H9 (cell line): ENCODE measurements around the gene NCS1. TPM values are rescaled to one million over a fixed set of nuclear protein-coding genes. Genes with fewer than 3 reads are reported as not detected.

Experiments used
- DNase-seq: peaks from one replicate; pipeline ENCODE4 v3.0.0-alpha.2; 2017
- H2AFZ ChIP-seq: one replicate; pipeline ENCODE4 v1.6.1; 2013; ENCODE audit warnings: mild to moderate bottlenecking, low read length, control low read depth, moderate library complexity
- H2AK5ac ChIP-seq: 2 replicates; pipeline ENCODE4 v1.6.1; 2013; ENCODE audit warnings: low read length, control low read depth, mixed read lengths; ENCODE audit not compliant: insufficient read length
- H2BK120ac ChIP-seq: one replicate; pipeline ENCODE4 v1.6.1; 2013; ENCODE audit warnings: low read depth, mild to moderate bottlenecking, low read length, control low read depth, inconsistent platforms; ENCODE audit not compliant: poor library complexity, severe bottlenecking
- H2BK12ac ChIP-seq: 2 replicates; pipeline ENCODE4 v1.6.1; 2013; ENCODE audit warnings: low read length, control low read depth, mixed read lengths, low read depth; ENCODE audit not compliant: insufficient read length
- H2BK15ac ChIP-seq: 2 replicates; pipeline ENCODE4 v1.6.1; 2013; ENCODE audit warnings: low read depth, low read length, control low read depth
- H2BK20ac ChIP-seq: one replicate; pipeline ENCODE4 v1.6.1; 2013; ENCODE audit warnings: low read depth, mild to moderate bottlenecking, low read length, control low read depth, inconsistent platforms; ENCODE audit not compliant: poor library complexity, severe bottlenecking
- H2BK5ac ChIP-seq: 2 replicates; pipeline ENCODE4 v1.6.1; 2013; ENCODE audit warnings: low read length, control low read depth, mixed read lengths; ENCODE audit not compliant: insufficient read length
- H3K14ac ChIP-seq: 2 replicates; pipeline ENCODE4 v1.6.1; 2013; ENCODE audit warnings: low read length, control low read depth; ENCODE audit not compliant: insufficient read depth
- H3K18ac ChIP-seq: 2 replicates; pipeline ENCODE4 v1.6.1; 2013; ENCODE audit warnings: low read depth, mild to moderate bottlenecking, mixed read lengths, low read length, control low read depth; ENCODE audit not compliant: insufficient read length
- H3K23ac ChIP-seq: 2 replicates; pipeline ENCODE4 v1.6.1; 2013; ENCODE audit warnings: low read length, control low read depth, mixed read lengths, low read depth; ENCODE audit not compliant: insufficient read length
- H3K23me2 ChIP-seq: 2 replicates; pipeline ENCODE4 v1.6.1; 2013; ENCODE audit warnings: low read depth, mild to moderate bottlenecking, mixed read lengths, low read length, control low read depth; ENCODE audit not compliant: insufficient read length, poor library complexity, severe bottlenecking
- H3K27ac ChIP-seq: 2 replicates; pipeline ENCODE4 v1.5.1; 2013; ENCODE audit warnings: low read length, control low read depth, mixed read lengths, low read depth; ENCODE audit not compliant: insufficient read length
- H3K27me3 ChIP-seq: 2 replicates; pipeline ENCODE4 v1.6.1; 2013; ENCODE audit warnings: low read length, control low read depth, inconsistent platforms; ENCODE audit not compliant: insufficient read depth
- H3K4ac ChIP-seq: 2 replicates; pipeline ENCODE4 v1.6.1; 2013; ENCODE audit warnings: low read depth, mild to moderate bottlenecking, control low read depth, inconsistent platforms, low read length, moderate library complexity
- H3K4me1 ChIP-seq: 2 replicates; pipeline ENCODE4 v1.6.1; 2013; ENCODE audit warnings: low read length, control low read depth, inconsistent platforms; ENCODE audit not compliant: insufficient read depth
- H3K4me2 ChIP-seq: 2 replicates; pipeline ENCODE4 v1.6.1; 2013; ENCODE audit warnings: low read length, control low read depth, mixed read lengths; ENCODE audit not compliant: insufficient read length, insufficient read depth
- H3K56ac ChIP-seq: 2 replicates; pipeline ENCODE4 v1.6.1; 2013; ENCODE audit warnings: low read depth, mild to moderate bottlenecking, mixed read lengths, low read length, control low read depth; ENCODE audit not compliant: insufficient read length
- H3K79me1 ChIP-seq: 2 replicates; pipeline ENCODE4 v1.6.1; 2013; ENCODE audit warnings: low read depth, mild to moderate bottlenecking, moderate library complexity, low read length, control low read depth, inconsistent platforms; ENCODE audit not compliant: insufficient read depth, poor library complexity, severe bottlenecking
- H3K79me2 ChIP-seq: 2 replicates; pipeline ENCODE4 v1.6.1; 2013; ENCODE audit warnings: low read length, control low read depth, inconsistent platforms; ENCODE audit not compliant: insufficient read depth
- H3K9ac ChIP-seq: 2 replicates; pipeline ENCODE4 v1.6.1; 2013; ENCODE audit warnings: low read length, control low read depth, mixed read lengths; ENCODE audit not compliant: insufficient read length; ENCODE audit errors: extremely low read depth
- H3K9me3 ChIP-seq: one replicate; pipeline ENCODE4 v1.6.1; 2013; ENCODE audit warnings: low read depth, low read length, inconsistent platforms; ENCODE audit not compliant: control insufficient read depth
- H3T11ph ChIP-seq: one replicate; pipeline ENCODE4 v1.6.1; 2013; ENCODE audit warnings: mild to moderate bottlenecking, low read length, control low read depth, inconsistent platforms
- H4K20me1 ChIP-seq: one replicate; pipeline ENCODE4 v1.6.1; 2013; ENCODE audit not compliant: control insufficient read depth, insufficient read length, insufficient read depth
- H4K5ac ChIP-seq: 2 replicates; pipeline ENCODE4 v1.6.1; 2013; ENCODE audit warnings: low read depth, mild to moderate bottlenecking, mixed read lengths, low read length, control low read depth; ENCODE audit not compliant: insufficient read length
- H4K8ac ChIP-seq: replicated peaks from 2 replicates; pipeline ENCODE4 v1.6.1; 2013; ENCODE audit warnings: low read length, control low read depth, mixed read lengths, low read depth; ENCODE audit not compliant: insufficient read length
- H4K91ac ChIP-seq: 2 replicates; pipeline ENCODE4 v1.6.1; 2013; ENCODE audit warnings: low read depth, mild to moderate bottlenecking, moderate library complexity, mixed read lengths, low read length, control low read depth; ENCODE audit not compliant: insufficient read length
- H3K27ac Mint-ChIP-seq, 3 experiments: 2 replicates in 2 of 3; 3 replicates in 1 of 3; pipeline ENCODE4 v1.8.0; 2020 to 2021; ENCODE audit warnings: mixed read lengths in 3 of 3, mild to moderate bottlenecking in 1 of 3, moderate library complexity in 1 of 3
- H3K27me3 Mint-ChIP-seq: 2 replicates; pipeline ENCODE4 v1.8.0; 2021; ENCODE audit warnings: low read depth, mild to moderate bottlenecking, moderate library complexity, mixed read lengths
- H3K36me3 Mint-ChIP-seq, 3 experiments: 2 replicates in 2 of 3; 3 replicates in 1 of 3; pipeline ENCODE4 v1.8.0; 2020 to 2021; ENCODE audit warnings: low read depth in 3 of 3, mixed read lengths in 3 of 3; ENCODE audit not compliant: insufficient read depth in 1 of 3
- H3K4me1 Mint-ChIP-seq, 2 experiments: 2 replicates each; pipeline ENCODE4 v1.8.0; 2020; ENCODE audit warnings: mixed read lengths in 2 of 2
- H3K4me3 Mint-ChIP-seq, 2 experiments: 2 replicates in 1 of 2; 3 replicates in 1 of 2; pipeline ENCODE4 v1.8.0; 2020 to 2021; ENCODE audit warnings: mild to moderate bottlenecking in 2 of 2, mixed read lengths in 2 of 2, moderate library complexity in 1 of 2
- H3K9me3 Mint-ChIP-seq, 2 experiments: 2 replicates in 1 of 2; 3 replicates in 1 of 2; pipeline ENCODE4 v1.8.0; 2020; ENCODE audit warnings: mild to moderate bottlenecking in 2 of 2, mixed read lengths in 2 of 2, moderate library complexity in 1 of 2
- WGBS: extraction: QIAGEN DNeasy Blood & Tissue Kit; methylation state at CpG from one replicate; pipeline ENCODE4 v1.1.7; 2013; ENCODE audit warnings: missing lambda C conversion rate, low lambda C conversion rate, mixed read lengths; ENCODE audit not compliant: insufficient read length; ENCODE audit errors: extremely low coverage; 5-methylcytosine and 5-hydroxymethylcytosine counted together
- total RNA-seq: library from RNA; stranded (reverse); gene quantifications from 2 replicates; pipeline ENCODE4 v1.2.1, GENCODE V29; 2021
- TF ChIP-seq, protein P1 (sequence below): fragments of 200-600 bp; sonication (generic); conservative IDR thresholded peaks from 3 replicates; pipeline ENCODE4 v1.8.0; 2021; ENCODE audit warnings: antibody characterized with exemption, mild to moderate bottlenecking

NCS1 gene
- total RNA-seq, 1 experiment from 2014 or later = 38.1 TPM

DNA sequence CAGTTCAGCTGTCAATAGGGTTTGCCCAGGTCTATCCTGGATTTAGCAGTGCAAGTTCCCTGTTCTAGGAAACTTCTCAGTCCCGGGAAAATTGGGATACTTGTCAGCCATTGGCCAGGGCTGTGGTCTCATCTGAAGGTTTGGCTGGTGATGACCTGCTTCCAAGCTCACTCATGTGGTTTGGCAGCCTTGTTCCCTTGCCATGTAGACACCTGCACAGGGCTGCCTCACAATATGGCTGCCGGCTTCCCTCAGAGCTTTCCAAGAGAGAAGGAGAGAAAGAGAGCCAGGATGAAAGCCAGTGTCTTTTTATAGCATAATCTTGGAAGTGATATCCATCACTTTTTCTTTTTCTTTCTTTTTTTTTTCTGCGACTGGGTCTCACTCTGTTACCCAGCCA, 55.6 kb downstream of the NCS1 start:
- no peaks in the 10 kb centered on the region for H4K20me1 ChIP-seq
- H4K8ac ChIP-seq = no peak overlapping the region
- no peak overlapping the region for H3K18ac ChIP-seq
- H2BK120ac ChIP-seq = no peak overlapping the region
- no peak overlapping the region for H2BK15ac ChIP-seq
- H3K4ac ChIP-seq = no peak overlapping the region
- H2BK12ac ChIP-seq = no peak overlapping the region
- TF ChIP-seq, protein P1, sequence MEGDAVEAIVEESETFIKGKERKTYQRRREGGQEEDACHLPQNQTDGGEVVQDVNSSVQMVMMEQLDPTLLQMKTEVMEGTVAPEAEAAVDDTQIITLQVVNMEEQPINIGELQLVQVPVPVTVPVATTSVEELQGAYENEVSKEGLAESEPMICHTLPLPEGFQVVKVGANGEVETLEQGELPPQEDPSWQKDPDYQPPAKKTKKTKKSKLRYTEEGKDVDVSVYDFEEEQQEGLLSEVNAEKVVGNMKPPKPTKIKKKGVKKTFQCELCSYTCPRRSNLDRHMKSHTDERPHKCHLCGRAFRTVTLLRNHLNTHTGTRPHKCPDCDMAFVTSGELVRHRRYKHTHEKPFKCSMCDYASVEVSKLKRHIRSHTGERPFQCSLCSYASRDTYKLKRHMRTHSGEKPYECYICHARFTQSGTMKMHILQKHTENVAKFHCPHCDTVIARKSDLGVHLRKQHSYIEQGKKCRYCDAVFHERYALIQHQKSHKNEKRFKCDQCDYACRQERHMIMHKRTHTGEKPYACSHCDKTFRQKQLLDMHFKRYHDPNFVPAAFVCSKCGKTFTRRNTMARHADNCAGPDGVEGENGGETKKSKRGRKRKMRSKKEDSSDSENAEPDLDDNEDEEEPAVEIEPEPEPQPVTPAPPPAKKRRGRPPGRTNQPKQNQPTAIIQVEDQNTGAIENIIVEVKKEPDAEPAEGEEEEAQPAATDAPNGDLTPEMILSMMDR = no peak
- no peaks in the 10 kb centered on the region for H3K23me2 ChIP-seq
- H4K5ac ChIP-seq = no peak overlapping the region
- no peak overlapping the region for H2BK5ac ChIP-seq
- H3K27ac Mint-ChIP-seq = no peak overlapping the region
- no peak for DNase-seq
- no peak overlapping the region for H2BK20ac ChIP-seq
- no peak overlapping the region for H3K9ac ChIP-seq
- peaks cover 0 to 2% of the 10 kb centered on the region in 2 experiments; a peak in 2 of 4 replicates for H3K4me1 Mint-ChIP-seq
- no peaks in the 10 kb centered on the region for H3K27me3 Mint-ChIP-seq
- H3K4me1 ChIP-seq = no peaks in the 10 kb centered on the region
- H3K27me3 ChIP-seq = no peaks in the 10 kb centered on the region
- no peaks in the 10 kb centered on the region for H3K79me1 ChIP-seq
- H3K27ac ChIP-seq = no peak overlapping the region
- H3K4me2 ChIP-seq = no peak overlapping the region
- H3K9me3 ChIP-seq = peaks cover 13% of the 10 kb centered on the region
- H4K91ac ChIP-seq = no peak overlapping the region
- H3K9me3 Mint-ChIP-seq = peaks cover 3 to 6% of the 10 kb centered on the region in 2 experiments; a peak in 4 of 5 replicates
- no peak overlapping the region for H3K14ac ChIP-seq
- H3K79me2 ChIP-seq = no peaks in the 10 kb centered on the region
- H2AFZ ChIP-seq = no peak overlapping the region
- H2AK5ac ChIP-seq = no peak overlapping the region
- H3T11ph ChIP-seq = no peak overlapping the region
- no peak overlapping the region for H3K23ac ChIP-seq
- H3K4me3 Mint-ChIP-seq = no peak overlapping the region
- no CpG with 5 or more reads among the region's 3 CpGs for WGBS
- no peak overlapping the region for H3K56ac ChIP-seq
- H3K36me3 Mint-ChIP-seq = peaks cover 28 to 41% (median 35%) of the 10 kb centered on the region in 3 experiments
